GM12878 (cell line): ENCODE measurements around the gene NPR1. TPM values are rescaled to one million over a fixed set of nuclear protein-coding genes. Genes with fewer than 3 reads are reported as not detected.
A peak's percentile ranks its signal among the peaks of the same experiment; 100 is the strongest.

Source experiments
- ATAC-seq: fragments of 200-7000 bp; cut with Tn5 transposase; 3 replicates; pipeline ENCODE4 v1.9.1; 2020; ENCODE audit warnings: mild to moderate bottlenecking, moderate library complexity
- BruUV-seq: library from RNA; stranded (reverse); fragments of 400-500 nt; replicated peaks from 2 replicates; lab custom pipeline; 2021; lab: Mats Ljungman, UMichigan
- CTCF ChIA-PET: fragments of 300-600 bp; sonication (Branson Sonifier 250); formaldehyde crosslinking; extraction: SDS; loops from one replicate; lab custom pipeline; 2021; ENCODE audit warnings: inconsistent platforms; lab: Yijun Ruan, JAX
- POLR2A ChIA-PET: fragments of 350-600 bp; formaldehyde crosslinking; extraction: SDS; loops from one replicate; lab custom pipeline; 2021; ENCODE audit warnings: inconsistent platforms; lab: Charles Lee
- RAD21 ChIA-PET: fragments of 300-600 bp; sonication (Branson Sonifier 250); formaldehyde crosslinking; loops from one replicate; lab custom pipeline; 2023; ENCODE audit warnings: antibody characterized with exemption; ENCODE audit not compliant: unreplicated experiment; lab: Charles Lee
- SMC1A ChIA-PET: fragments of 300-600 bp; sonication (Branson Sonifier 250); formaldehyde crosslinking; loops from one replicate; lab custom pipeline; 2023; ENCODE audit not compliant: unreplicated experiment, uncharacterized antibody; lab: Charles Lee
- DNase-seq: peaks from one replicate; pipeline ENCODE4 v3.0.0-alpha.2; 2011; ENCODE audit warnings: low read depth, low spot score
- FAIRE-seq: peaks from 3 replicates; lab custom pipeline; 2011; peaks lifted over from hg19 to GRCh38; lab: Jason Lieb, UNC
- H2AFZ ChIP-seq: 2 replicates; pipeline ENCODE4 v1.6.0; 2011; ENCODE audit warnings: low read depth, low read length, control low read depth; ENCODE audit not compliant: control insufficient read depth
- H3K27ac ChIP-seq: 2 replicates; pipeline ENCODE4 v1.5.1; 2011; ENCODE audit warnings: control low read depth; ENCODE audit not compliant: control insufficient read depth, insufficient read depth
- H3K27me3 ChIP-seq, 2 experiments: replicated peaks in 1 of 2; 2 replicates each; pipeline versions ENCODE4 v1.6.0 to v1.6.1; 2011; ENCODE audit warnings: low read length in 1 of 2; ENCODE audit not compliant: control insufficient read depth in 2 of 2, insufficient read depth in 2 of 2
- H3K36me3 ChIP-seq, 2 experiments: 2 replicates each; pipeline ENCODE4 v1.5.1; 2011; ENCODE audit warnings: low read length in 1 of 2; ENCODE audit not compliant: control insufficient read depth in 2 of 2, insufficient read depth in 2 of 2
- H3K4me1 ChIP-seq: 2 replicates; pipeline ENCODE4 v1.6.1; 2011; ENCODE audit warnings: mild to moderate bottlenecking, low read length, moderate library complexity, mixed read lengths; ENCODE audit not compliant: control insufficient read depth, insufficient read depth
- H3K4me2 ChIP-seq: 2 replicates; pipeline ENCODE4 v1.6.0; 2011; ENCODE audit warnings: control low read depth; ENCODE audit not compliant: control insufficient read depth, insufficient read depth
- H3K4me3 ChIP-seq: fragments of 200-600 bp; sonication (generic); 2 replicates; pipeline ENCODE4 v1.5.1; 2016
- H3K79me2 ChIP-seq: 2 replicates; pipeline ENCODE4 v1.6.0; 2011; ENCODE audit warnings: low read length; ENCODE audit not compliant: control insufficient read depth, insufficient read depth
- H3K9ac ChIP-seq: 2 replicates; pipeline ENCODE4 v1.8.0; 2011; ENCODE audit warnings: low read length, control low read depth, mixed read lengths; ENCODE audit not compliant: control insufficient read depth, insufficient read depth
- H3K9me3 ChIP-seq: replicated peaks from 3 replicates; pipeline ENCODE4 v1.5.1; 2011; ENCODE audit warnings: mild to moderate bottlenecking, low read length; ENCODE audit not compliant: control insufficient read depth, insufficient read depth
- H4K20me1 ChIP-seq: 2 replicates; pipeline ENCODE4 v1.6.0; 2011; ENCODE audit not compliant: control insufficient read depth, insufficient read depth
- CHD2 ChIP-seq: IDR thresholded peaks from 2 replicates; pipeline ENCODE4 v1.6.1; 2011; ENCODE audit warnings: low read depth, low read length, improper control_type of control experiment, borderline replicate concordance
- FOXM1 ChIP-seq: IDR thresholded peaks from 2 replicates; pipeline ENCODE4 v1.6.1; 2012; ENCODE audit warnings: low read depth, mild to moderate bottlenecking, inconsistent platforms, low read length, moderate library complexity
- ZBED1 ChIP-seq: IDR thresholded peaks from 2 replicates; pipeline ENCODE4 v1.6.1; 2016; ENCODE audit warnings: borderline replicate concordance
- WGBS: methylation state at CpG from one replicate; pipeline ENCODE4 v1.1.6; 2016; ENCODE audit warnings: low lambda C conversion rate; ENCODE audit not compliant: insufficient replicate concordance, insufficient coverage; ENCODE audit errors: missing lambda C conversion rate; 5-methylcytosine and 5-hydroxymethylcytosine counted together
- in situ Hi-C: fragments of 300-500 bp; cut with MboI; formaldehyde crosslinking; loops from 9 replicates; pipeline ENCODE4 v1.14.3; 2018; ENCODE audit warnings: mixed read lengths
- intact Hi-C: fragments of 100-400 bp; cut with micrococcal nuclease; formaldehyde crosslinking; loops from one replicate; pipeline ENCODE4 v1.14.2; 2022; ENCODE audit not compliant: unreplicated experiment
- polyA plus RNA-seq, 11 experiments: library from polyadenylated mRNA; depleted of rRNA in 4 of 11; unstranded in 6 of 11; stranded (reverse) in 5 of 11; fragments of >200 nt; fragmentation: Nextera tagmentation in 4 of 11; fragmentation: Illumina TruSeq in 1 of 11; extraction: Ambion mirVana in 4 of 11; extraction: Trizol in 1 of 11; gene quantifications; 1 replicate in 1 of 11; 2 replicates in 10 of 11; pipeline versions ENCODE4 v1.2.1 to v1.2.3, GENCODE V29; 2011 to 2016; ENCODE audit warnings: inconsistent platforms in 2 of 11, missing spikeins in 2 of 11, low read depth in 1 of 11
- total RNA-seq, 4 experiments: library from RNA; depleted of rRNA in 3 of 4; stranded (reverse); fragments of >200 nt in 3 of 4; fragmentation: Illumina TruSeq in 1 of 4; extraction: Trizol in 1 of 4; gene quantifications; 2 replicates each; pipeline versions ENCODE4 v1.2.1 to v1.2.3, GENCODE V29; 2013 to 2021
- TF ChIP-seq, protein P1 (sequence below): IDR thresholded peaks from 2 replicates; pipeline ENCODE4 v1.6.1; 2011; ENCODE audit warnings: low read depth, low read length, improper control_type of control experiment, borderline replicate concordance
- TF ChIP-seq, protein P2 (sequence below): fragments of 450-650 bp; IDR thresholded peaks from 2 replicates; pipeline ENCODE4 v1.6.1; 2017; ENCODE audit warnings: mild to moderate bottlenecking, moderate library complexity

The NPR1 gene
- total and polyA plus RNA-seq, 10 of the 15 experiments (the other 5 are each of a cell fraction or from before 2014, with no cell fraction given): 0.09 to 2.1 (median 0.28) TPM; not detected in 1

DNA sequence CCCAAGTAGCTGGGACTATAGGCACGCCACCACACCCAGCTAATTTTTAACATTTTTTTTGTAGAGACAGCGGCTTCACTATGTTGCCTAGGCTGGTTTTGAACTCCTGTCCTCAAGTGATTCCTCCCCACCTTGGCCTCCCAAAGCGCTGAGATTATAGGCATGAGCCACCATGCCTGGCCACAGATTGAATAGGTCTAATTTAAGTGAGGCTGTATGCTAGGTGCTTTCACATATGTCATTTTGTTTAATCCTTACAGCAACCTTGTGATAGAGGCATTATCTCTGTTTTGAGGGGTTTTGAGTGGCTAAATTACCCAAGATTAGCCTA lies 56.6 kb downstream of the NPR1 start (continued):
- TF ChIP-seq, protein P1, sequence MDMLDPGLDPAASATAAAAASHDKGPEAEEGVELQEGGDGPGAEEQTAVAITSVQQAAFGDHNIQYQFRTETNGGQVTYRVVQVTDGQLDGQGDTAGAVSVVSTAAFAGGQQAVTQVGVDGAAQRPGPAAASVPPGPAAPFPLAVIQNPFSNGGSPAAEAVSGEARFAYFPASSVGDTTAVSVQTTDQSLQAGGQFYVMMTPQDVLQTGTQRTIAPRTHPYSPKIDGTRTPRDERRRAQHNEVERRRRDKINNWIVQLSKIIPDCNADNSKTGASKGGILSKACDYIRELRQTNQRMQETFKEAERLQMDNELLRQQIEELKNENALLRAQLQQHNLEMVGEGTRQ: no peak
- TF ChIP-seq, protein P2, sequence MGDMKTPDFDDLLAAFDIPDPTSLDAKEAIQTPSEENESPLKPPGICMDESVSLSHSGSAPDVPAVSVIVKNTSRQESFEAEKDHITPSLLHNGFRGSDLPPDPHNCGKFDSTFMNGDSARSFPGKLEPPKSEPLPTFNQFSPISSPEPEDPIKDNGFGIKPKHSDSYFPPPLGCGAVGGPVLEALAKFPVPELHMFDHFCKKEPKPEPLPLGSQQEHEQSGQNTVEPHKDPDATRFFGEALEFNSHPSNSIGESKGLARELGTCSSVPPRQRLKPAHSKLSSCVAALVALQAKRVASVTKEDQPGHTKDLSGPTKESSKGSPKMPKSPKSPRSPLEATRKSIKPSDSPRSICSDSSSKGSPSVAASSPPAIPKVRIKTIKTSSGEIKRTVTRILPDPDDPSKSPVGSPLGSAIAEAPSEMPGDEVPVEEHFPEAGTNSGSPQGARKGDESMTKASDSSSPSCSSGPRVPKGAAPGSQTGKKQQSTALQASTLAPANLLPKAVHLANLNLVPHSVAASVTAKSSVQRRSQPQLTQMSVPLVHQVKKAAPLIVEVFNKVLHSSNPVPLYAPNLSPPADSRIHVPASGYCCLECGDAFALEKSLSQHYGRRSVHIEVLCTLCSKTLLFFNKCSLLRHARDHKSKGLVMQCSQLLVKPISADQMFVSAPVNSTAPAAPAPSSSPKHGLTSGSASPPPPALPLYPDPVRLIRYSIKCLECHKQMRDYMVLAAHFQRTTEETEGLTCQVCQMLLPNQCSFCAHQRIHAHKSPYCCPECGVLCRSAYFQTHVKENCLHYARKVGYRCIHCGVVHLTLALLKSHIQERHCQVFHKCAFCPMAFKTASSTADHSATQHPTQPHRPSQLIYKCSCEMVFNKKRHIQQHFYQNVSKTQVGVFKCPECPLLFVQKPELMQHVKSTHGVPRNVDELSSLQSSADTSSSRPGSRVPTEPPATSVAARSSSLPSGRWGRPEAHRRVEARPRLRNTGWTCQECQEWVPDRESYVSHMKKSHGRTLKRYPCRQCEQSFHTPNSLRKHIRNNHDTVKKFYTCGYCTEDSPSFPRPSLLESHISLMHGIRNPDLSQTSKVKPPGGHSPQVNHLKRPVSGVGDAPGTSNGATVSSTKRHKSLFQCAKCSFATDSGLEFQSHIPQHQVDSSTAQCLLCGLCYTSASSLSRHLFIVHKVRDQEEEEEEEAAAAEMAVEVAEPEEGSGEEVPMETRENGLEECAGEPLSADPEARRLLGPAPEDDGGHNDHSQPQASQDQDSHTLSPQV: no peak
- no peak for TF ChIP-seq FOXM1

DNA sequence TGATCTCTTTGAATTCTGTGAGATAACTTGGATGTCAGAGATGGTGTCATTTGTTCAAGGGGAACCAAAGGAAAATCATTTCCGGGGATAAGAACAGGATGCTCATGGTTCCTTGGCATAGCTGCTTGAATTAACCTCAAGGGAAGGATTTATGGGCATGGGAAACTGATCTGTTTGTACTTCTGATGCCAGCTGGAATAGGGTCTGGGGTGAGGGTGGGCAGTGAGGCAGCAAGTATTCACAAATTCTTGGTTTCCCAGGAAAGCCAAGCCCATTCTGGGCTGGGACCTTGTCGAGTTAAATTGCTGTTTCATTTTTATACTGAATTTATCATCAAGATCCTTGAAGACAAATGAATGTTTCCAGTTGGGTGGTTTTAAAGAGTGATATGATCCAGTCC lies 63.5 kb downstream of the NPR1 start:
- POLR2A ChIA-PET: interaction anchor here (1.5 to 6.0 kb wide), 3 partner anchors 11 to 398 kb away, joined by 3 to 184 read pairs (median 5); partner anchors contain the start of gene INTS3
- intact Hi-C loops (loop anchor here (1.0 kb wide), 1 partner anchor 8 kb away; no protein-coding TSS in a partner anchor), in situ Hi-C loops (no loop called here)
- DNase-seq (no peak), FAIRE-seq (no peak), ATAC-seq (no peak)
- H3K36me3 ChIP-seq: peaks cover 3 to 29% of the 10 kb centered on the region in 2 experiments; a peak in 3 of 4 replicates
- RAD21 ChIA-PET: interaction anchor here (1.1 to 6.6 kb wide), 6 partner anchors 10 to 108 kb away, joined by 3 to 139 read pairs (median 6); partner anchors contain the start of genes CHTOP and INTS3
- H4K20me1 ChIP-seq: no peaks in the 10 kb centered on the region
- peaks cover 32% of the 10 kb centered on the region for H3K4me1 ChIP-seq
- TF ChIP-seq CHD2 (no peak), ZBED1 (0 out of 2 replicates have a peak, but pooled peaks have one; percentile 14)
- H2AFZ ChIP-seq: no peak overlapping the region
- H3K4me2 ChIP-seq: peak overlapping the region; percentile 69
- H3K79me2 ChIP-seq: no peaks in the 10 kb centered on the region; the same call in none of the 2 replicates
- H3K27me3 ChIP-seq: no peaks in the 10 kb centered on the region
- H3K4me3 ChIP-seq: no peak overlapping the region
- TSS peak; percentile 91 for BruUV-seq
- H3K27ac ChIP-seq: peak overlapping the region; percentile 77
- peak overlapping the region; percentile 35 for H3K9ac ChIP-seq
- WGBS: 43% methylated on average over 2 of the region's 2 CpGs
- SMC1A ChIA-PET: interaction anchor here (1.1 to 6.1 kb wide), 8 partner anchors 10 to 231 kb away, joined by 3 to 144 read pairs (median 6); partner anchors contain the start of genes CHTOP, INTS3 and NPR1
- no peaks in the 10 kb centered on the region for H3K9me3 ChIP-seq
- CTCF ChIA-PET: interaction anchor here (1.5 to 6.2 kb wide), 7 partner anchors 9 to 244 kb away, joined by 4 to 63 read pairs (median 13); partner anchors contain the start of genes ILF2, INTS3, NPR1 and RAB13
